Measurements from ENCODE around the gene MACROD2. TPM values are rescaled to one million over a fixed set of nuclear protein-coding genes. Genes with fewer than 3 reads are reported as not detected.

Gene MACROD2
- total and polyA plus RNA-seq, 8 donors = 0.78 to 31.3 (median 10.9) TPM; not detected in 1

DNA sequence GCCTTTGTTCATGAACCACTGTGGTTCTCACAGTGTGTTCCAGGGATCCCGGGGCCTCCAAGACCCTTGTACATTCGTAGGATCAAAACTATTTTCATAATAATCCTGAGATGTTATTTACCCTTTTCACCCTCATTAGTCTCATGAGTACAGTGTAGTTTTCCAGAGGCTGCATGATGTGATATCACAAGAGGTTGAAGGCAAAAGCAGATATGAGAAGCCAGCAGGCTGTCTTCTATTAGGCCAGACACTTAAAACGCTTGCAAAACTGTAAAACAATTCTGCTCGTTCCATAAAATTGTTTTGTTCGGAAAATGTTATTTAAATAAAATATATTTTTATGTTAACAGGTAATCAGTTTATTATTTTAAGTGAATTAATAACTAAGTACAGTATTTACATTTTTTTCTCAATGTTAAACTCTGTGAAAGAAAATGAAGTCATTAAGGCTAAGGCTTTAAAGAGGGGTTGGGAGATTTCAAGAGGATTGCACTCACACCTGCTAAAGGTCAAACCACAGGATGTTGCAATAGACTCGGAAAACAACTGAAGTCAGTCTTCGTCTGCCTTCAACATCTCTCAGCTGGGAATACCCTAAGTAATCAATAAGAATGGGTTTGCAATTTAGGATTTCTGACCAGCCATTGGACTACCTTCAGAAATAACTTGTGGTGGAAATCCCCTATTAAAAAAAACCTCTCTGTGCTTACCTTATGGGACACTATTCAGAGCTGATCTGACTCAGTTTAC is 2103.7 kb downstream of the MACROD2 start:
- no peaks in the 10 kb centered on the region for H3K36me3 ChIP-seq
- intact Hi-C loops (cut with DNase I; ENCODE audit: low total_unique reads) = no loop called here
- H3K27ac ChIP-seq = no peak overlapping the region
- TF ChIP-seq CTCF (IDR thresholded peaks at IDR 0.05) (no peak), EP300 (IDR thresholded peaks at IDR 0.05) (no peak), POLR2A (IDR thresholded peaks at IDR 0.05) (no peak), POLR2AphosphoS5 (IDR thresholded peaks at IDR 0.05) (no peak)
- 63 to 75% (median 66%) methylated on average over 7 of the region's 7 CpGs for WGBS, 5 donors
- no peaks in the 10 kb centered on the region for H3K9me3 ChIP-seq
- H3K4me1 ChIP-seq = peaks cover 0 to 6% (median 0%) of the 10 kb centered on the region in 4 donors
- H3K27me3 ChIP-seq = no peaks in the 10 kb centered on the region
- DNase-seq = peak in 1 of 2 donors; percentile 17
- no peak overlapping the region for H3K4me3 ChIP-seq

- Histone ChIP-seq H3K36me3 (no peaks in the 10 kb centered on the region), H3K27me3 (no peaks in the 10 kb centered on the region), H3K9me3 (no peaks in the 10 kb centered on the region), H3K4me3 (no peak overlapping the region), H3K4me1 (peaks cover 0 to 6% (median 0%) of the 10 kb centered on the region in 4 donors), H3K27ac (no peak overlapping the region)
- WGBS, 5 donors = 74 to 92% (median 89%) methylated on average over 3 of the region's 3 CpGs
- TF ChIP-seq EP300 (IDR thresholded peaks at IDR 0.05) (no peak), POLR2A (IDR thresholded peaks at IDR 0.05) (no peak), POLR2AphosphoS5 (IDR thresholded peaks at IDR 0.05) (no peak), CTCF (IDR thresholded peaks at IDR 0.05) (no peak)
- intact Hi-C loops (cut with DNase I; ENCODE audit: low total_unique reads) = no loop called here
- DNase-seq = no peak
Measured at GRCh38 chr20:16100111-16100510, 2104.8 kb downstream of the MACROD2 start.

DNA sequence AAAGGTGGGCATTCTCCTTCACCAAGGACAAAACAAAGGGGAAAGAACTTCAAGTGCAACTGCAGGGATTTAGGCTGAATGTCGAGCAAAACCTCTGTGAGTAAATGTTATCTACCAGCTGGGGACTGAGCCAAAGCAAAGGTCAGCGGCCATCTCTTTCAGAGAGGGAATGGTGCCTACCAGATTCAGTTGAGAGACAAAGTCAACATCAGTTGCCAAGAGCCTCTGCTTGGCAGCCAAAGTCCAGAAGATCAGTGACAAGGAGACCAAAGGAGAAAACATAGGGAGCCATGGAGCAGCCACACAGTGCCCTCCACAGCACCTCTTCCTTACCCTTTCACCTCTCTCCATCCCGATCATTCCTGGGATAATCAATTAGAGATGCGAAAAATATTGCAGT is 2105.5 kb downstream of the MACROD2 start:
- WGBS, 5 donors = 56 to 82% (median 74%) methylated on average over 4 of the region's 4 CpGs
- H3K27ac ChIP-seq = no peak overlapping the region
- H3K4me3 ChIP-seq = no peak overlapping the region
- DNase-seq = no peak
- H3K9me3 ChIP-seq = peaks cover 0 to 5% (median 0%) of the 10 kb centered on the region in 4 donors
- no peaks in the 10 kb centered on the region for H3K36me3 ChIP-seq
- peaks cover 0 to 6% (median 0%) of the 10 kb centered on the region in 4 donors for H3K4me1 ChIP-seq
- no peaks in the 10 kb centered on the region for H3K27me3 ChIP-seq
- intact Hi-C loops (cut with DNase I; ENCODE audit: low total_unique reads) = no loop called here
- TF ChIP-seq CTCF (IDR thresholded peaks at IDR 0.05) = no peak
- no peak for TF ChIP-seq POLR2A (IDR thresholded peaks at IDR 0.05)
- no peak for TF ChIP-seq EP300 (IDR thresholded peaks at IDR 0.05)
- no peak for TF ChIP-seq POLR2AphosphoS5 (IDR thresholded peaks at IDR 0.05)

Small RNA genes lying within 50 kb of the gene (small RNA-seq; reads per million reads assigned to genes)
- gene RN7SL864P = 0 reads per million in 4 donors
- gene RNA5SP475 = 0 reads per million in 4 donors
- gene RNU6-1159P = 0 reads per million in 4 donors
- 0 reads per million in 4 donors for gene RNU6-115P
- 0 reads per million in 4 donors for gene RNU6-228P
- 0 reads per million in 4 donors for gene RNU6-278P
- 0 reads per million in 4 donors for gene RPS3P1

Other genes with a start within 250 kb of the MACROD2 start
- gene ESF1, start 210.6 kb upstream of the MACROD2 start, total RNA-seq = 10 to 100 TPM in 2 of 5 donors, 1 to 10 TPM in 3; 4.7 to 22.0 (median 8.7) TPM
- 1 to 10 TPM; 6.2 to 9.3 (median 8.1) TPM for gene ESF1, start 210.6 kb upstream of the MACROD2 start, polyA plus RNA-seq
- 10 to 100 TPM in 3 of 5 donors, 1 to 10 TPM in 2; 2.3 to 51.8 (median 26.1) TPM for gene NDUFAF5, start 210.5 kb upstream of the MACROD2 start, total RNA-seq
- gene NDUFAF5, start 210.5 kb upstream of the MACROD2 start, polyA plus RNA-seq = 10 to 100 TPM; 22.9 to 28.3 (median 23.9) TPM
- gene SEL1L2, start 4.9 kb upstream of the MACROD2 start, total RNA-seq = 1 to 10 TPM in 1 of 5 donors, not detected in 4; 2.2 TPM
- not detected for gene SEL1L2, start 4.9 kb upstream of the MACROD2 start, polyA plus RNA-seq